PFSK-1 (cell line): Measurements from ENCODE around the gene AP1G1.

ENCODE experiments used
- FOXP2 ChIP-seq: optimal IDR thresholded peaks from 2 replicates; pipeline ENCODE3; 2011; ENCODE audit warnings: borderline replicate concordance, control low read depth, inconsistent platforms; ENCODE audit not compliant: insufficient read depth; ENCODE audit errors: extremely low read length, extremely low read depth
- POLR2AphosphoS5 ChIP-seq: IDR thresholded peaks from 2 replicates; pipeline ENCODE4 v1.6.1; 2012; ENCODE audit warnings: low read depth, mild to moderate bottlenecking, control low read depth, low read length, moderate library complexity
- SIN3A ChIP-seq: IDR thresholded peaks from 2 replicates; pipeline ENCODE4 v1.6.1; 2012; ENCODE audit warnings: mild to moderate bottlenecking, low read length, moderate library complexity, borderline replicate concordance; ENCODE audit not compliant: insufficient read depth
- TAF1 ChIP-seq: IDR thresholded peaks from 2 replicates; pipeline ENCODE4 v1.6.1; 2012; ENCODE audit warnings: low read length, control low read depth, borderline replicate concordance; ENCODE audit not compliant: insufficient read depth
- TF ChIP-seq, protein P1 (sequence below), 2 experiments: IDR thresholded peaks; 2 replicates each; pipeline versions ENCODE4 v1.6.1 to v1.8.0; 2011 to 2012; ENCODE audit warnings: low read depth in 2 of 2, low read length in 2 of 2, control low read depth in 1 of 2, inconsistent platforms in 1 of 2, mild to moderate bottlenecking in 1 of 2, moderate library complexity in 1 of 2; ENCODE audit not compliant: insufficient read depth in 1 of 2

The AP1G1 gene

DNA sequence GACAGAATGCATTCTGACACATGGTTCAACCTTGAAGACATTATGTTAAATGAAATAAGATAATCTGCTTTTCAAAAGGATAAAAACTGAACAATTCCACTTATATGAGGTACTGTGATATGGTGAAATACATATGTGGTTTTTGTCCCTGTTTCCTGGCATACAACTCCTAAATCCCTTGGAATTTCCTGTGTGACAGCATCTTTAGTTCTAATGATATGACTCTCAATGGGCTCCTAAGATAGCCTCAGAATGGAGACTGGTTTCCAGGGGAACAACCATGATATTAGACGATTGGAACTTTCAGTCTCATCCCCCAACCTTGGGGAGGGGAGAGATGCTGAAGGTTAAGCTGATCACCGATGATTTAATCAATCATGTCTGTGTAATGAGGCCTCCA lies 46.4 kb downstream of the AP1G1 start:
- TF ChIP-seq POLR2AphosphoS5 (no peak), TAF1 (no peak), FOXP2 (no peak), SIN3A (no peak)
- TF ChIP-seq, protein P1, sequence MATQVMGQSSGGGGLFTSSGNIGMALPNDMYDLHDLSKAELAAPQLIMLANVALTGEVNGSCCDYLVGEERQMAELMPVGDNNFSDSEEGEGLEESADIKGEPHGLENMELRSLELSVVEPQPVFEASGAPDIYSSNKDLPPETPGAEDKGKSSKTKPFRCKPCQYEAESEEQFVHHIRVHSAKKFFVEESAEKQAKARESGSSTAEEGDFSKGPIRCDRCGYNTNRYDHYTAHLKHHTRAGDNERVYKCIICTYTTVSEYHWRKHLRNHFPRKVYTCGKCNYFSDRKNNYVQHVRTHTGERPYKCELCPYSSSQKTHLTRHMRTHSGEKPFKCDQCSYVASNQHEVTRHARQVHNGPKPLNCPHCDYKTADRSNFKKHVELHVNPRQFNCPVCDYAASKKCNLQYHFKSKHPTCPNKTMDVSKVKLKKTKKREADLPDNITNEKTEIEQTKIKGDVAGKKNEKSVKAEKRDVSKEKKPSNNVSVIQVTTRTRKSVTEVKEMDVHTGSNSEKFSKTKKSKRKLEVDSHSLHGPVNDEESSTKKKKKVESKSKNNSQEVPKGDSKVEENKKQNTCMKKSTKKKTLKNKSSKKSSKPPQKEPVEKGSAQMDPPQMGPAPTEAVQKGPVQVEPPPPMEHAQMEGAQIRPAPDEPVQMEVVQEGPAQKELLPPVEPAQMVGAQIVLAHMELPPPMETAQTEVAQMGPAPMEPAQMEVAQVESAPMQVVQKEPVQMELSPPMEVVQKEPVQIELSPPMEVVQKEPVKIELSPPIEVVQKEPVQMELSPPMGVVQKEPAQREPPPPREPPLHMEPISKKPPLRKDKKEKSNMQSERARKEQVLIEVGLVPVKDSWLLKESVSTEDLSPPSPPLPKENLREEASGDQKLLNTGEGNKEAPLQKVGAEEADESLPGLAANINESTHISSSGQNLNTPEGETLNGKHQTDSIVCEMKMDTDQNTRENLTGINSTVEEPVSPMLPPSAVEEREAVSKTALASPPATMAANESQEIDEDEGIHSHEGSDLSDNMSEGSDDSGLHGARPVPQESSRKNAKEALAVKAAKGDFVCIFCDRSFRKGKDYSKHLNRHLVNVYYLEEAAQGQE (IDR thresholded peaks at IDR 0.05; ENCODE audit: insufficient read depth in 1 of 2, low read depth in 2 of 2, low read length in 2 of 2), result no peak

DNA sequence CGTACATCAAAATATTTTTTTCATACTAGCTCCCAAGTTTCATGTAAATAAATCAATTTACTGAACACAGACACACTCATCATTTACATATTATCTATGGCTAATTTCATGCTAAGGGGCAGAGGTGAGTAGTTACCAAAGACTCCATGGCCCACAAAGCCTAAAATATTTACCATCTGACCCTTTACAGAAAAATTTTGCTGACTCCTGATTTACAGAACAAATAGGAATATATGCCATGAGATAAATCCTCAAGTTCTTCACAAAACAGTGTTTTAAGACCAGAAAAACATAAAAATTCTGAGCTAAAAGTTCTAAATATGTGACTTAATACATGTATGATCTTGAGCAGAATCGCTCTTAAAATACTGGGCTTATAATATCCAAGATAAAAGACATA lies 47.5 kb downstream of the AP1G1 start:
- TF ChIP-seq SIN3A, result no peak
- TF ChIP-seq FOXP2, result no peak
- TF ChIP-seq, protein P1 (IDR thresholded peaks at IDR 0.05; ENCODE audit: insufficient read depth in 1 of 2, low read depth in 2 of 2, low read length in 2 of 2), result no peak
- TF ChIP-seq TAF1, result no peak
- TF ChIP-seq POLR2AphosphoS5, result no peak

DNA sequence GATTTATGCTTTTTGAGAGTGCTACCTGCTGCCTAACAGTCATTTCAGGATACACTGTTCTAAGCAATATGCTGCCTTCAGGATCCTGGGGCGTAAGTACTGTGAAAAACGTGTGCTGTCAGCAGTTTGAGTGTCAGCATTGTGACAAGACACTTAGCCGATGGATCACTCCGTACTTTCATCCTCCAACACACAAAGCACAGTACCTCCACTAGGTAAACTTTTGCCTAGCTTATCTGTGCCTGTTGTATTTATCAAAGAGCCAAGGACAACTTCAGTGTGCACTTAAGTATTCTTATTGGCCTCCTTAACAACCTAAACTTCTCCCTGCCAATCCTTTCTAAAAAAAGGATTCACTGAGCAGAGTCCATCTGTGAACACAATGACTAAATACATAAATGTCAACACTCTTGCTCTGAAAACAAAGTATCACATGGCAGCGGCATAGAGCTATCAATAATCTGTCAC lies 50.3 kb downstream of the AP1G1 start:
- TF ChIP-seq POLR2AphosphoS5, result no peak
- no peak for TF ChIP-seq FOXP2

DNA sequence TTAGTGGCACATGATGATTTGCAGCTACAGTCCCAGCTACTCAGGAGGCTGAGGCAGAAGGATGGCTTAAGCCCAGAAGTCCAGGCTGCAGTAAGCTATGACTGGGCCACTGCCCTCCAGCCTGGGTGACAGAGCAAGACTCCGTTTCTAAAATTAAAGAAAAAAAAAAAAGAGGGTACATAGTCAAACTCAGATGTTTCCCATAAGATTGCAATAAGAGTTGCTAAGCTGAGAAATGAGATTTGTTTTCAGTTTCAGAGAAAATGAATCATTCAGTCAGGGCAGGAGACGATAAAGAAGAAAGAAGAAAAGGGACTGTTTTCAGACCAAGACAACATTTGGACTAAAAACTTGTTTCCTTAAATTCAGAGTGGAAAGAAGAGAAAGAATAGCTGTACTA lies 54.0 kb downstream of the AP1G1 start:
- no peak for TF ChIP-seq FOXP2
- TF ChIP-seq TAF1, result no peak
- no peak for TF ChIP-seq POLR2AphosphoS5
- no peak for TF ChIP-seq SIN3A
- TF ChIP-seq, protein P1 (IDR thresholded peaks at IDR 0.05; ENCODE audit: insufficient read depth in 1 of 2, low read depth in 2 of 2, low read length in 2 of 2), result no peak

DNA sequence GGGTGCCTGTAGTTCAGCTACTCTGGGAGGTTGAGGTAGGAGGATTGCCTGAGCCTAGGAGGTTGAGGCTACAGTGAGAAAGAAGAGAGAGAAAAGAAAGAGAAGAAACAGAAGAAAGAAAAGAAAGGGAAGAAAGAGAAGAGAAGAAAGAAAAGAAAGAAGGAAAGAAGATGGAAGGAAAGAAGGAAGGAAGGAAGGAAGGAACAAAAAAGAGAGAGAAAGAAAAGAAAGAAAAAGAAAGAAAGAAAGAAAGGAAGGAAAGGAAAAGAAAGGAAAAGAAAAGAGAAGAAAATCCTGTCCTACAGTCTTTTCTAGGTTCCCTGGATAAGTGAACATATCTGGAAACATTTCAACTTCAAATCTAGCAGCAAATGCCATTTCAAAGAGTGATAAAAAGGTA lies 54.5 kb downstream of the AP1G1 start:
- TF ChIP-seq POLR2AphosphoS5, result no peak
- TF ChIP-seq TAF1, result no peak

DNA sequence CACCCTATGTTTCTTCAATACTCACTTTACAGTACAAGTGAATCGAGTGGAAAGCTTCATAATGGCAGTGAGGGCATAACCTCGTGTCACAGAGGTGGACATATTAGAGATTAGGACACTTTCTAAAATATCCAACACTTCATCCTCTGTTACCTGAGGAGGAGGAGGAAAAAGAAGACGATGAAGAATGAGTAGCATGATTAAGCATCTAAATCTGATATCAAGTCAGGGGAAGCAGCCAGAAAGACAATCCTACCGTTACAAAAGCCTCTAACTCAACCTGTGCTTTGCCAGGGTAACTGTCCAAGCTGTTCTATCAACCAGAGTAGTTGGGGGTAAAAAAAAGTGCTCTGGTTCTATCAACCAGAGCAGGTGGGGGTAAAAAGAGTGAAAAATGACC lies 60.4 kb downstream of the AP1G1 start:
- TF ChIP-seq TAF1 (no peak), FOXP2 (no peak), POLR2AphosphoS5 (no peak)

DNA sequence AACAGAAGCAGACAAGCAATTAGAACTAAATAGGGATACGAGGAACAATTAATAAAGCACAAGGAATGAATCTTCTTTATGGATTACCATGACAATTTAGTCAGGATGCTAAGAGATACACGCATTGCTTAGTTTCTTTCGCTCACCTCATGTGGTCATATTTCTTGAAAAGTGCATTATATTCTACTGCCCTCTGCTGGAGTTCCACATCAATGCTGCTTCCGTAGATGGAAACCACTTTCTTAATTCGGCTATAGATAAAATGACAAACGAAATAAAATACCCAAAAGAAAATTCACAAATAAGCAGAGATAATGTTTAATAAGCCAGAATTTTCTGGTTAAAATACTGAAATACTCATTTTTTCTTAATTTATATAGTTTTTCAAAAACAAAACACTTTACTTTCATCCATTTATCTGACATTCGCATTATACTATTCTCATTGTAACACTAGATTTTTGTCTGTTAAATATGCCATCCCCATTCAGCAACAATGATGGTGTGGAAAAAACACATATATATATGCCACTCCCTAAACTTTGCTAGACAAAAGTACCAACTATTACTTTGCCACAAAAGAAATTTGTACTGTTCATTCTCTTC lies 62.1 kb downstream of the AP1G1 start:
- TF ChIP-seq TAF1 (no peak), SIN3A (no peak), POLR2AphosphoS5 (no peak), FOXP2 (no peak)
- TF ChIP-seq, protein P1 (IDR thresholded peaks at IDR 0.05; ENCODE audit: insufficient read depth in 1 of 2, low read depth in 2 of 2, low read length in 2 of 2), result no peak
